GM06990 (cell line): ENCODE measurements around the gene DYDC1.
A peak's percentile ranks its signal among the peaks of the same experiment; 100 is the strongest.

Source experiments
- DNase-seq: peaks from one replicate; pipeline ENCODE4 v3.0.0-alpha.2; 2011; ENCODE audit not compliant: insufficient read length; ENCODE audit errors: extremely low read depth
- H3K27me3 ChIP-seq: replicated peaks from 2 replicates; pipeline ENCODE4 v1.6.0; 2011; ENCODE audit warnings: low read length; ENCODE audit not compliant: control insufficient read depth, insufficient read depth
- H3K36me3 ChIP-seq: 2 replicates; pipeline ENCODE4 v1.5.1; 2011; ENCODE audit warnings: low read length; ENCODE audit not compliant: control insufficient read depth, insufficient read depth
- H3K4me3 ChIP-seq: replicated peaks from 2 replicates; pipeline ENCODE4 v1.5.1; 2011; ENCODE audit warnings: low read depth, mild to moderate bottlenecking, control low read depth, low read length
- CTCF ChIP-seq: IDR thresholded peaks from 2 replicates; pipeline ENCODE4 v1.5.1; 2011; ENCODE audit warnings: low read length, control low read depth, mild to moderate bottlenecking, inconsistent platforms; ENCODE audit not compliant: insufficient read depth, poor library complexity, severe bottlenecking

DYDC1 gene

GRCh38 chr10:80356563-80356988 is at the start of gene DYDC1, which contains the start of gene DYDC2:
TSS of gene DYDC1 (minus strand) at chr10:80356755. CDS start at chr10:80352601, 4,154 bp downstream.
TSS of gene DYDC2 (plus strand) at chr10:80356781. CDS start at chr10:80362444, 5,663 bp downstream.
- Histone ChIP-seq H3K36me3 (no peaks in the 10 kb centered on the region), H3K4me3 (no peak within 1 kb of the TSS), H3K27me3 (no peaks in the 10 kb centered on the region; the same call in 1 of the 2 replicates)
- no peak for TF ChIP-seq CTCF
- DNase-seq: peak; percentile 12

GRCh38 chr10:80406204-80406603 is 49.6 kb upstream of the DYDC1 start:
- no peak for DNase-seq
- Histone ChIP-seq H3K4me3 (no peak overlapping the region), H3K27me3 (no peaks in the 10 kb centered on the region), H3K36me3 (no peaks in the 10 kb centered on the region)
- TF ChIP-seq CTCF: no peak

GRCh38 chr10:80405626-80406025 is 49.1 kb upstream of the DYDC1 start:
- Histone ChIP-seq H3K36me3 (no peaks in the 10 kb centered on the region), H3K4me3 (no peak overlapping the region), H3K27me3 (no peaks in the 10 kb centered on the region)
- TF ChIP-seq CTCF: no peak
- no peak for DNase-seq

GRCh38 chr10:80405035-80405434 is 48.5 kb upstream of the DYDC1 start:
- DNase-seq: no peak
- Histone ChIP-seq H3K27me3 (no peaks in the 10 kb centered on the region), H3K36me3 (no peaks in the 10 kb centered on the region), H3K4me3 (no peak overlapping the region)
- TF ChIP-seq CTCF: no peak

GRCh38 chr10:80400136-80400804 is 43.7 kb upstream of the DYDC1 start:
- Histone ChIP-seq H3K36me3 (no peaks in the 10 kb centered on the region), H3K4me3 (no peak overlapping the region), H3K27me3 (no peaks in the 10 kb centered on the region)
- no peak for DNase-seq
- no peak for TF ChIP-seq CTCF

GRCh38 chr10:80397014-80397413 is 40.5 kb upstream of the DYDC1 start:
- DNase-seq: no peak
- no peak overlapping the region for H3K4me3 ChIP-seq

More at GRCh38 chr10:80397014-80397413, 40.5 kb upstream of the DYDC1 start:
- H3K36me3 ChIP-seq: no peaks in the 10 kb centered on the region
- H3K27me3 ChIP-seq: no peaks in the 10 kb centered on the region
- TF ChIP-seq CTCF: no peak
